SU-DHL-6 (cell line): Measurements from ENCODE around the gene SMARCD2.

Experiments
- H2AFZ ChIP-seq: fragments of 200-600 bp; sonication (generic); 2 replicates; pipeline ENCODE4 v1.6.1; 2014; ENCODE audit warnings: low read depth, mild to moderate bottlenecking, moderate library complexity, mixed read lengths, antibody characterized with exemption, low read length; ENCODE audit not compliant: severe bottlenecking
- H3F3A ChIP-seq: fragments of 200-600 bp; shearing (Covaris generic); 2 replicates; pipeline ENCODE4 v1.6.0; 2016; ENCODE audit warnings: antibody characterized with exemption, mild to moderate bottlenecking; ENCODE audit not compliant: insufficient read depth
- H3K27ac ChIP-seq: fragments of 200-600 bp; sonication (generic); 2 replicates; pipeline ENCODE4 v1.5.1; 2016; ENCODE audit warnings: low read depth, mild to moderate bottlenecking, low read length, moderate library complexity, mixed read lengths
- H3K27me3 ChIP-seq: fragments of 200-600 bp; sonication (generic), shearing (Covaris generic); 2 replicates; pipeline ENCODE4 v1.6.0; 2014; ENCODE audit warnings: mild to moderate bottlenecking, low read length
- H3K36me3 ChIP-seq: fragments of 200-600 bp; sonication (generic); 2 replicates; pipeline ENCODE4 v1.6.1; 2014; ENCODE audit warnings: mild to moderate bottlenecking, low read length, mixed read lengths
- H3K4me2 ChIP-seq: fragments of 300-600, 200-600 bp; shearing (Covaris generic), sonication (generic); 2 replicates; pipeline ENCODE4 v1.6.0; 2014; ENCODE audit warnings: low read length, low read depth, mild to moderate bottlenecking; ENCODE audit not compliant: poor library complexity, severe bottlenecking
- H3K4me3 ChIP-seq: fragments of 200-600 bp; sonication (generic); 2 replicates; pipeline ENCODE4 v1.5.1; 2014; ENCODE audit warnings: antibody characterized with exemption, low read length, mild to moderate bottlenecking, mixed read lengths; ENCODE audit not compliant: insufficient read depth, poor library complexity, severe bottlenecking
- H3K79me2 ChIP-seq: fragments of 200-600 bp; sonication (generic); 2 replicates; pipeline ENCODE4 v1.6.1; 2014; ENCODE audit warnings: mild to moderate bottlenecking, low read length, moderate library complexity; ENCODE audit not compliant: insufficient read depth
- H3K9ac ChIP-seq: fragments of 200-600 bp; sonication (generic); 2 replicates; pipeline ENCODE4 v1.7.0; 2014; ENCODE audit warnings: mild to moderate bottlenecking, low read length
- H3K9me2 ChIP-seq: fragments of 200-600 bp; sonication (generic); replicated peaks from 2 replicates; pipeline ENCODE4 v1.6.1; 2014; ENCODE audit warnings: low read length; ENCODE audit not compliant: insufficient read depth
- H3K9me3 ChIP-seq: fragments of 200-600 bp; sonication (generic); 2 replicates; pipeline ENCODE4 v1.6.1; 2014; ENCODE audit warnings: low read length, mixed read lengths; ENCODE audit not compliant: insufficient read depth
- H4K20me1 ChIP-seq: fragments of 200-600 bp; sonication (generic); 2 replicates; pipeline ENCODE4 v1.6.1; 2014; ENCODE audit warnings: low read depth, mild to moderate bottlenecking, antibody characterized with exemption, low read length, moderate library complexity, mixed read lengths
- CTCF ChIP-seq: fragments of 200-600 bp; sonication (generic); IDR thresholded peaks from one replicate; pipeline ENCODE4 v1.5.1; 2017; ENCODE audit warnings: antibody characterized with exemption, mild to moderate bottlenecking, low read length, moderate library complexity; ENCODE audit not compliant: insufficient read depth, poor library complexity, severe bottlenecking
- EZH2phosphoT487 ChIP-seq: fragments of 200-600 bp; sonication (generic), shearing (Covaris generic); conservative IDR thresholded peaks from 2 replicates; pipeline ENCODE4 v1.6.1; 2018; ENCODE audit warnings: mild to moderate bottlenecking, antibody characterized with exemption, low read length, moderate library complexity, mixed read lengths

The SMARCD2 gene

GRCh38 chr17:63833026-63833740 lies 9.3 kb downstream of the SMARCD2 start:
- Histone ChIP-seq H3K9me2 (no peaks in the 10 kb centered on the region), H3K9me3 (no peaks in the 10 kb centered on the region), H2AFZ (no peak overlapping the region), H3F3A (0 out of 2 replicates have a peak, but pooled peaks cover 4% of the 10 kb centered on the region), H3K27ac (no peak overlapping the region), H3K4me2 (no peak overlapping the region), H4K20me1 (no peaks in the 10 kb centered on the region), H3K36me3 (0 out of 2 replicates have a peak, but pooled peaks cover 3% of the 10 kb centered on the region), H3K79me2 (peaks cover 36% of the 10 kb centered on the region), H3K9ac (no peak overlapping the region), H3K27me3 (no peaks in the 10 kb centered on the region), H3K4me3 (no peak overlapping the region)
- TF ChIP-seq CTCF (no peak), EZH2phosphoT487 (no peak)

GRCh38 chr17:63832455-63832854 lies 10.0 kb downstream of the SMARCD2 start:
- no peak overlapping the region for H3K9ac ChIP-seq
- TF ChIP-seq EZH2phosphoT487, result no peak
- no peak for TF ChIP-seq CTCF
- no peak overlapping the region for H3K27ac ChIP-seq
- H3K27me3 ChIP-seq, result no peaks in the 10 kb centered on the region
- H4K20me1 ChIP-seq, result no peaks in the 10 kb centered on the region
- 0 out of 2 replicates have a peak, but pooled peaks cover 3% of the 10 kb centered on the region for H3K36me3 ChIP-seq
- no peaks in the 10 kb centered on the region for H3K9me2 ChIP-seq
- H3K9me3 ChIP-seq, result no peaks in the 10 kb centered on the region
- 0 out of 2 replicates have a peak, but pooled peaks cover 4% of the 10 kb centered on the region for H3F3A ChIP-seq
- H2AFZ ChIP-seq, result no peak overlapping the region
- H3K4me3 ChIP-seq, result no peak overlapping the region
- peaks cover 38% of the 10 kb centered on the region for H3K79me2 ChIP-seq
- H3K4me2 ChIP-seq, result no peak overlapping the region

GRCh38 chr17:63832014-63832413 lies 10.5 kb downstream of the SMARCD2 start:
- H3K27me3 ChIP-seq, result no peaks in the 10 kb centered on the region
- no peaks in the 10 kb centered on the region for H4K20me1 ChIP-seq
- no peaks in the 10 kb centered on the region for H3K9me2 ChIP-seq
- H3F3A ChIP-seq, result 0 out of 2 replicates have a peak, but pooled peaks cover 4% of the 10 kb centered on the region
- TF ChIP-seq EZH2phosphoT487, result no peak
- TF ChIP-seq CTCF, result no peak
- no peak overlapping the region for H3K4me3 ChIP-seq
- H3K36me3 ChIP-seq, result 0 out of 2 replicates have a peak, but pooled peaks cover 3% of the 10 kb centered on the region
- H2AFZ ChIP-seq, result no peak overlapping the region
- peaks cover 36% of the 10 kb centered on the region for H3K79me2 ChIP-seq
- no peaks in the 10 kb centered on the region for H3K9me3 ChIP-seq
- no peak overlapping the region for H3K27ac ChIP-seq
- H3K9ac ChIP-seq, result no peak overlapping the region
- H3K4me2 ChIP-seq, result no peak overlapping the region
